ENCODE results near the gene IMPG2.
"Not testable (repeated sequence)": the region's sequence is repeated elsewhere in the genome, so short reads cannot be mapped to it uniquely, and the experiment has no call there.

IMPG2 gene

GRCh38 chr3:101320475-101320874, at the start of gene IMPG2:
Gene IMPG2 (minus strand): TSS chr3:101320575. CDS start chr3:101320372, 203 bp downstream.
- no peak for DNase-seq (ENCODE audit: low read depth)

GRCh38 chr3:101362406-101362805, 42.0 kb upstream of the IMPG2 start:
- DNase-seq (ENCODE audit: low read depth): no peak

GRCh38 chr3:101351829-101352228, 31.5 kb upstream of the IMPG2 start:
- DNase-seq (ENCODE audit: low read depth): no peak

DNA sequence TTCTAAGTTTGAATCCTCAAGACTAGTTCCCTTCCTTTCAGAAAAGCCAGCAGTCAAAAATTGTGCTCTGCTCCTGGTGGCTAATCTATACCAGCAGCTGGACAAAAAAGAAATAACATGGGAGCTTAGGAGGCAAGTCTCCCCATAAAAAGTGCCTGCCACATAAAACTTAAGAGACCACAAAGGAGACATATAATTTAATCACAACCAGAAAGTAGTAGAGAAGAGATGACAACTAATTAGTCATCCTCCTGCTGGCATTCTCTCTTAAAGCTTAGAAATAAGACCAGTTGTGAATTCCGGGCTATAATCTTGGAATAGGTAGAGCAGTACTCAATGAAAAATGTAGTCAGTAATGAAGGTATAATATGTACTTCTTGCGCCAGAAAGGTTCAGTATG, 20.2 kb upstream of the IMPG2 start:
- DNase-seq (ENCODE audit: low read depth): no peak

- no peak for DNase-seq (ENCODE audit: low read depth)
Measured at GRCh38 chr3:101333883-101334282, 13.5 kb upstream of the IMPG2 start.

DNA sequence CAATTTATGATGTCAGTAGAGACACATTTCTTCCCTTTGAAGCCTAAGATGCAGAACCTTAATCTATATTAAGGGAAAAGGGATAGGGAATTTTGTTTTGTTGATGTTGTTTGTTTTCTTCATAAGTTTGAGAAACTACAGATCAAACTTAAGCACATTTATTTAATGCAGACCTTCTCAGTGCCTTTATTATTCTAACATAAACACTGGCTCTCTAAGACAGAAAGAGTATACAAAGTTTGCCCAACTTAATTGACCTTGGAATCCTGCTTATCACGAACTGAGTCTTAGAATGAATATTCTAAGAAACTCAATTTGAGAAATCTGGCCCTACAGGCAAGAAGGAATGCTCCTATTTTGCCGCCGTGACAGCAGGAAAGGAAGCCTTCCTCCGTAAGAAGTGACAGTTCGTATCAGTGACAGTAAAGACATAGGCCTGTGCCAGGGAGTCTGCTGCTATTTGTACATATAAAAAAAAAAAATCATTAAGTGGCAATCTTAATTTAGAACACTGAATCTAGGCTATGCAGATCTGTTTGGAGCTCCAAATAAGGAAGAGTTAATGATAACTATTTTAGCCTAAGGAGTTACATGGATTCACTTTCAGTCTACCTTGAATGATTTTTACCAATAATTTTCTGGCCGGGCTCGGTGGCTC, 8.8 kb upstream of the IMPG2 start:
- no peak for DNase-seq (ENCODE audit: low read depth)

- DNase-seq (ENCODE audit: low read depth): no peak
Measured at GRCh38 chr3:101325393-101326134, 5.2 kb upstream of the IMPG2 start.

DNA sequence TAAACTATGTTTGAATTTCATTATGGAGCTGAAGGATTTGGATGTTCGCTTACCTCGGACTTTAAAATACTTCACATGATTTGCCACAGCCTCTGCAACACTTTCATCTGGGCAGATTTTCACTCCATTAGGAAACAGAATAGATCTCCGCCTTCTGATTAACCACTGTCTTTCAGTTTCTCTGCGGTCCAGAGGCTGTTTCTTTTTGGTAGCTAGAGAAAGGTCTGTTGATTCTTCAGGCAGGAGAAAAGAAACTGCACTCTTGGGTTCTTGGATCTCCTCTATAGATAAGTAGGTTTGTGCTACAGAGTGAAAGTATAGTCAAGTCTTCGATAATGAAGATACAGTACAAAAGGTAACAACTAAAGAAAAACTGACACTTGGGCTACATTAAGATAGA, 844 bp downstream of the IMPG2 start:
- DNase-seq (ENCODE audit: low read depth): no peak

GRCh38 chr3:101312545-101312944, 7.8 kb downstream of the IMPG2 start:
- no peak for DNase-seq (ENCODE audit: low read depth)

GRCh38 chr3:101311676-101312075, 8.7 kb downstream of the IMPG2 start:
- DNase-seq (ENCODE audit: low read depth): no peak

- DNase-seq (ENCODE audit: low read depth): no peak
Measured at GRCh38 chr3:101310978-101311375, 9.4 kb downstream of the IMPG2 start.

DNA sequence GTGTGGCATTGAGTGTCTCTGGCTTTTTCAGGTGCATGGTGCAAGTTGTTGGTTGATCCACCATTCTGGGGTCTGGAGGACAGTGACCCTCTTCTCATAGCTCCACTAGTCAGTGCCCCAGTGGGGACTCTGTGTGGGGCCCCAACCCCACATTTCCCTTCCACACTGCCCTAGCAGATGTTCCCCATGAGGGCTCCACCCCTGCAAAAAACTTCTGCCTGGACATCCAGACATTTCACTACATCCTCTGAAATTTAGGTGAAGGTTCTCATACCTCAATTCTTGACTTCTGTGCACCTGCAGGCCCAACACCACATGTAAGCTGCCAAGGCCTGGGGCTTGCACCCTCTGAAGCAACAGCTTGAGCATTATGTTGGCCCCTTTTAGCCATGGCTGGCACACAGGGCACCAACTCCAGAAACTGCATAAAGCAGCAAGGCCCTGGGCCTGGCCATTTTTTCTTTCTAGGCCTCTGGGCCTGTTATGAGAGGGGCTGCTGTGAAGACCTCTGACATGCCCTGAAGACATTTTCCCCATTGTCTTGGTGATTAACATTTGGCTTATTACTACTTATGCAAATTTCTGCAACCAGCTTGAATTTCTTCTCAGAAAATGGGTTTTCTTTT, 12.1 kb downstream of the IMPG2 start:
- DNase-seq (ENCODE audit: low read depth): not testable (repeated sequence)

- no peak for DNase-seq (ENCODE audit: low read depth)
Measured at GRCh38 chr3:101303836-101304235, 16.5 kb downstream of the IMPG2 start.

- DNase-seq (ENCODE audit: low read depth): no peak
Measured at GRCh38 chr3:101303089-101303731, 17.2 kb downstream of the IMPG2 start.

- no peak for DNase-seq (ENCODE audit: low read depth)
Measured at GRCh38 chr3:101300073-101300472, 20.3 kb downstream of the IMPG2 start.

DNA sequence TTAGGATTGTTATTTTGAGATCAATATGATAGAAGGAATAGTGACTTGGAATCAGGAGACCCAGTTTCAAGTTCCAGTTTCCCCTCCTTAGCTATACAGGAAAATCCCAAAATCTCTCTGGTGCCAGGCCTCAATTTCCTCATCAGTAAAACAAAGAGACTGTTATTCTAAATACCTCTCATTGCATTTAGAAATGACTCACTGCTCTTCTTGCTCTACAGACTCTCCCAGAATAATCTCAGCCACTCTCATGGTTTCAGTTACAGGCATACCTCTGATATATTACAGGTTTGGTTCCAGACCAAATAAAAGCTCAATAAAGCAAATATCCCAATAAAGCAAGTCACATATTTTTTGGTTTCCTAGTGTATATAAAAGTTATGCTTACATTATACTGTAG, 28.3 kb downstream of the IMPG2 start:
- no peak for DNase-seq (ENCODE audit: low read depth)

GRCh38 chr3:101288294-101288693, 32.1 kb downstream of the IMPG2 start:
- no peak for DNase-seq (ENCODE audit: low read depth)

- DNase-seq (ENCODE audit: low read depth): no peak
Measured at GRCh38 chr3:101284757-101285156, 35.6 kb downstream of the IMPG2 start.

DNA sequence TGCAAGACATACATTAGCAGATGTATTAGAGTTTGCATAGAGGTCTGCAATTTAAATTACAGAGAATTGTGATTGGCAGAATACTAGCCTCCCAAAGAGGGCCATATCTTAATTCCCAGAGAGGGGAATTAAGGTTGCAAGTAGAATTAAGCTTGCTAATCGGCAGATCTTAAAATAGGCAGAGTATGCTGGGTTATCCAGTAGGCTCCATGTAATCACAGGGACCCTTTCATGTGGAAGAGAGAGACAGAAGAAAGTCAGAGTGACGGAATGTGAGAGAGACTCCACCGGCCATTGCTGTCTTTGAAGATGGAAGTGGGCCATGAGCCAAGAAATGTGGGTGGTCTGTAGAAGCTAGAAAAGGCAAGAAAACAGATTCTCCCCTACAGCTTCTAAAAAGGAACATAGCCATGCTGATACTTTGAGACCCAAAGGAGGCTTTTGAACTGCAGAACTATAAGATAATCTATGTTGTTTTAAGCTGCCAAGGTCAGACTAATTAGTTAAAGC, 38.8 kb downstream of the IMPG2 start:
- no peak for DNase-seq (ENCODE audit: low read depth)

DNA sequence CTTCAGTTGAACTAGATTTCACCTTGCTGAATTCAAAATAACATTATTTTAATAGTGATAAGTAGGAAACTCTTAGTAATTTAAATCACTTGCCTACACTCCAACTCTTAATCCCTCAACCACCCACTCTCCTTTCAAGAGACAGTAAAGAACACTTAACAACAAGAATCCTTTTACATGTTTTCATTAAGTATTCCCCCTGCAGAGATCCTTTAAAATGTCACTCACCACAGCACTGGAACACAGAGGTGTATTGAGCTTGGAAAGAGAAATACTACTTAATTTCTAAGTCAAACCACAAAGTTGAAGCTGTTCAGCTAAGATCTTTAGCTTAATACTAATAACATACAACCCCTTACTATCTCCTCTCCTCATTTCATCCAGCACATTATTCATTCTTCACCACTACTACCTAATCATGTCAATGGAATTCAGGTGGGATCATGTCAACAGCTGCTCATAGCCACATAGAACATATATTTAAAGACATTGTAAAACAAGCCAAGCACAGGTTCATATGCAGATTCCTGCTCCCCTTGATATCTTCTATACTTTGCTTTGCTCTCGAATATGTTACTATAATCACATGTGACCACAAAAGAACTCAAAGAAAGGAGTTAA, 40.5 kb downstream of the IMPG2 start:
- no peak for DNase-seq (ENCODE audit: low read depth)

GRCh38 chr3:101279162-101279561, 41.2 kb downstream of the IMPG2 start:
- DNase-seq (ENCODE audit: low read depth): no peak

- no peak for DNase-seq (ENCODE audit: low read depth)
Measured at GRCh38 chr3:101278727-101279126, 41.6 kb downstream of the IMPG2 start.

All from activated T-cell treated with anti-CD3 and anti-CD28 coated beads for 48 hours (primary cell).